ENCODE results near the gene TMEM125.

GRCh38 chr1:43221797-43222196 lies 48.0 kb upstream of the TMEM125 start:
- no peak for TF ChIP-seq CTCF (IDR thresholded peaks at IDR 0.05)
- TF ChIP-seq JUN (CRISPR knock-in tag; IDR thresholded peaks at IDR 0.05), result no peak
- no peak for TF ChIP-seq FOXP4 (CRISPR knock-in tag; IDR thresholded peaks at IDR 0.05)
- TF ChIP-seq SMAD3 (CRISPR knock-in tag; IDR thresholded peaks at IDR 0.05; ENCODE audit: borderline replicate concordance), result no peak
- no peak for TF ChIP-seq USF2 (CRISPR knock-in tag; IDR thresholded peaks at IDR 0.05)
- TF ChIP-seq FOXK1 (CRISPR knock-in tag; IDR thresholded peaks at IDR 0.05), result no peak
- no peak for TF ChIP-seq JAZF1 (CRISPR knock-in tag; IDR thresholded peaks at IDR 0.05)
- no peak for TF ChIP-seq NR3C1 (CRISPR knock-in tag; conservative IDR thresholded peaks at IDR 0.05; ENCODE audit: low read depth)
- TF ChIP-seq SP1 (CRISPR knock-in tag; conservative IDR thresholded peaks at IDR 0.05), result no peak
- no peak for TF ChIP-seq MAX (CRISPR knock-in tag; IDR thresholded peaks at IDR 0.05)
- TF ChIP-seq E2F4 (CRISPR knock-in tag; IDR thresholded peaks at IDR 0.05; ENCODE audit: borderline replicate concordance, low read depth), result no peak

Measured in WTC11 (cell line).